Glomerular endothelial cell (primary cell): ENCODE data around the gene UBE2R2. TPM values are rescaled to one million over a fixed set of nuclear protein-coding genes. Genes with fewer than 3 reads are reported as not detected.
"Not testable (repeated sequence)": the region's sequence is repeated elsewhere in the genome, so short reads cannot be mapped to it uniquely, and the experiment has no call there.

ENCODE experiments used
- DNase-seq: peaks from one replicate; pipeline ENCODE4 v3.0.0-alpha.2; 2011; ENCODE audit warnings: low read depth, low spot score; ENCODE audit errors: extremely low read depth
- total RNA-seq: library from RNA; depleted of rRNA; stranded (reverse); fragments of >200 nt; gene quantifications from 2 replicates; pipeline ENCODE4 v1.2.3, GENCODE V29; 2015

The UBE2R2 gene
- total RNA-seq, 1 donor from 2014 or later: 49.7 TPM

GRCh38 chr9:33923998-33924701, 107.2 kb downstream of the UBE2R2 start:
- DNase-seq: no peak

DNA sequence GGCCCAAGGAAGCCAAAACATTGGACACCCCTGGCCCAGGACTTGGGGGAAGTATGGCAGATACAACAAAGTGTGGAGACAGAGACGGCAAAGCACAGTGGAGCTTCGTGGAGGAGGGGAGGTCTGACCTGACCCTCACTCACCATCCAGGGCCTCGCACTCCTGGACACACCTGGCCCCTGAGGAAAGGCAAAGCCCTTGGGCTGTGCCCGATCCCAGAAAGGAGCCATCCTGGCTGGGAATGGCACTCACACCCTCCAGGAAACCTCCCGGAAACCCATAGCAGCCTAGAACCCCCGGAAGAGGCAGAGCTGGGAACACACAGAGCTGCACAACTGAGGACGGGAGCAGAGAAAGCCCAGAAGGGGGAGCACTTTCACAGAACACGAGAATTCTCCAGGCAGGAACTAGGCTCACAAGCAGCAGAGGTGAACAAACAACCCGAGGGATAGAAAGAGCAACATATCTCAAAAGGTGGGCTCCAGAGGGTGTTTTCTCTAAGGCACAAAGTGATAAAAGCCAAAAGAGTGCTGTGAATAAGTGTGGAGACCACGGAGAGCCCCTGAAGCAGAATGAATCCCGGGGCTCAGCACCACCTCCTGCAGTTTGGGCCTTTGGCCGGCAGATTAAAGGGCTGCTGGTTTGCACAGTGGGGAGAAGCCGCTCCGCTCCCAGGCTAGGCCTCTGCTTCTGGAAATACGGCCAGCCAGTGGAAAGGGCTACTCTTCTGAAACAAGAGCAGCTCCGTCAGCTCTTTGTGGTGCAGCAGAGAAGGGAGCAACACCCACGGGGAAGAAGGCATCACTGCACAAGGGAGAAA, 108.2 kb downstream of the UBE2R2 start:
- peak; percentile 22 for DNase-seq

DNA sequence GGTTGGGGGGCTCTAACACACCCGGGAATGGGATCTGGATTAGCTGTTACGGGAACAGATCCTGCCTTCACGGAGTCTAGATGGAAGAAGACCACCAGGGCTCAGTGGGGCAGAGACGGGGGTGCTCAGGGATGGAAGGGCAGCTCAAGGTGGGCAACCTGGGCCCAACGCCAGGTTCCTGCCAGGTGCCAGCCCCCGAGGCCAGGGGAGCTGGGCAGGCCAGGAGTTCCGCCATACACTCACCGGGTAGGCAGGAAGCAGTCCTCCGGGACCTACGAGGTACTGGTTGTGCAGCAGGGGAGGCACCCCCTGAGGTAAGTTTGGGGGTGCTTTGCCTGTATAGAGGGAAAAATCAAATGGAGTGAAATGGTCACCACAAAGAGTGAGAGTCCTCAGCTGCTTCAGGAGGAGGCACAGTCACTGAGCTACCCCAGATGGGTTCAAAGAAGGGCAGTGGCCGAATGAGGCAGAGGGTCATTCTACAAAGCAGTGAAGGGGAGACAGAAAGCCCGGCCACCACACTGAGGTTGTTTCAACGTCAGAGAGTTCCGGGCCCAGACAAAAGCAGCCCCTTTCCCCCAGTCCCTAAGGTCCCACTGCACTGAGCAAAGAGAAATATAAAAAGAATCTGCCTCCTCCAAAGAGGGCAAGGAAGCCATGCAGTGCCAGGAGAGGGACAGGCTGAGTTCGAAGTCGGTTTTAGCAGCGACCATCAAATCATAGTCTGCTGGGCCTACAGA, 110.0 kb downstream of the UBE2R2 start:
- DNase-seq: no peak

GRCh38 chr9:33927694-33928093, 110.7 kb downstream of the UBE2R2 start:
- DNase-seq: no peak

DNA sequence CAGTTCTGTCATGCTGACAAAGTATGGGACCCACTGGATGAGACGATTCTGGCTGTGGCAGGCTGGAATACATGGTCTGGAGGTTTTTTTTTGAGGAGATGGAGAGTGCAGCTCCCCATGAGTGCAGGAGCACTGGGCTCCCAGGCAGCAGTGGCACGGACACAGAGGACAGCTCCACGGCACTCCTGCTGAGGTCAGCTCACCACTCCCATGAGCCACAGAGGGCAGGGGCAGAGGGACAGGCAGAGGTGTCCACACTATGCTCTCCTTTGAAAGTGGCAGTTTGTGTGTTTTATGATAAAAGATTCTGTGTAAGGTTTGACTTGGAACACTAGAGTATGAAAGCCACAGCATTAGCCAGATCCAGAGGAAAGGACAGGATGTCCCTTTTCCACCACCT, 114.4 kb downstream of the UBE2R2 start:
- DNase-seq: no peak

DNA sequence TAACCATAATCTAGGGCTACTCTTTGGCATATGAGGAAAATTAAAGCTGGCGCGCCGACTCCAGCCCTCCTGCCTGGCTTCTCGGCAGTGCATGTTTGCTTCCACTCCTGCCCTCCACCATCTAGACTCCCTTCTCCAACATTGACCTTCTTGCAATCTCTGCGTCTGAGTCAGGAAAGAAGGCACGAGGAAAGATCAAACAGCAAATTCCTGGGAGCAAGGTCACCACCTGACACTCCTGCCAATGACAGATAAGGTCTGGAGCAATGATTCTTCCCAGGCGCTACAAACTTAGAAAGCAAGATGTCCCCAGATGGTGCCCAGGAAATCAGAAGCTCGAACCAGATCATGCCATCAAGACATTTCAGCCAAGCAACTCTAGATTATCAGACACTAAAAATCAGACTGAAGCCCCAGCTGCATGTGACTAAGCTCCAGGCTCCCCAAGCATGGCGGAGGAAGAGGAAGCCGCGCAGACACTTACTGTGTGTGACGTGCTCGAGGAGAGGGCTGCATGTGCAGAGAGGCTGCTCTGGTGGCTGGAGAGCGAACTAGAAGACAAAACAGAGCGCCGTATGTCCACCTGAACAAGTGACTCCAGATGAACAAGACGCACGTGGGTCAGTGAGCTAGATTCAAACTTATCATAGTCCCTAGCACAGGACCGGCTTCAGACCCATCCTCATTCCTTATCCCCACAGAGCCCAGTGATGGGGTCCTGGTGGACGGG, 115.3 kb downstream of the UBE2R2 start:
- DNase-seq: no peak

GRCh38 chr9:33934188-33934878, 117.4 kb downstream of the UBE2R2 start:
- DNase-seq: no peak

DNA sequence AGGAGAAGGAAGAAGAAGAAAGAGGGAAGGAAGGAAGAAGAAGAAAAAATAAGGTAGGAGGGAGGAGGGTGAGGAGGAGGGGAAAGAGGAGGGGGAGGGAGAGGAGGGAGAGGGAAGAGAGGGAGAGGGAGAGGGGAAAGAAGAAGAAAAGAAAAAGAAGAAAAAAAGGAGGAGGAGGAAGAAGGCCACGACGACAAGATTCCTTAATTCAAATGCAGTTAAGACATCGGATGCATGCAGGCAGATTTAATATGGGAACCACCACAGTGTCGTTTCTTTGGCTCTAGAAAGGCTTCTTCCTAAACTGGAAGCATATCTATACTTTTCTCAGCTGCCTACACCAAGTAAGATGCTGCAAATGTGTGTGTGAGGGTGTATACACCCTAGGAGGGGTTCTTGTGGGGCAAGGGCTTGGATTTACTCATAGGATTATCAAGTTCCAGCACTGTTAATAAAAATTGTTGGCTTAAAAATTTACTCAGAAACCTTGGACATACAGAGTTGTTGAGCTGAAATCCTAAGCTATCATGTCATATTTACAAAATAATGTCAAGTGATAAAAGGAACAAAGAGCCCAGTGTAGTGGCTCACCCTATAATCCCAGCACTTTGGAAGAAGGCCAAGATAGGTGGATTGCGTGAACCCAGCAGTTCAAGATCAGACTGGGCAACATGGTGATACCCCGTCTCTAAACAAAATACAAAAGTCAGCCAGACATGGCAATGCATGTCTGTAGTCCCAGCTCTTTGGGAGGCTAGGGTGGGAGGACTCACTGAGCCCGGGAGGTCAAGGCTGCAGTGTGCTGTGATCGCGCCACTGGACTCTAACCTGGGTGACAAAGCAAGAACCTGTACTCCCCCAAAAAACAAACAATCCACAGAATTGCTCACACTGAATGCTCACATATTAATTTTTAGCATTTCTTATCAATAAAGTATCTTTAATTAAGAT, 123.2 kb downstream of the UBE2R2 start:
- DNase-seq: no peak

GRCh38 chr9:33942471-33943083, 125.6 kb downstream of the UBE2R2 start:
- DNase-seq: peak; percentile 27

- DNase-seq: no peak
These were observed 126.4 kb downstream of the UBE2R2 start for GRCh38 chr9:33943389-33943788.

- DNase-seq: no peak
These were observed 130.0 kb downstream of the UBE2R2 start for GRCh38 chr9:33946779-33947535.

- DNase-seq: no peak
These were observed 133.4 kb downstream of the UBE2R2 start for GRCh38 chr9:33950371-33950770.

GRCh38 chr9:33952066-33952465, 135.1 kb downstream of the UBE2R2 start:
- no peak for DNase-seq

- no peak for DNase-seq
These were observed 139.6 kb downstream of the UBE2R2 start for GRCh38 chr9:33956544-33956943.

- no peak for DNase-seq
These were observed 142.8 kb downstream of the UBE2R2 start for GRCh38 chr9:33959725-33960124.

DNA sequence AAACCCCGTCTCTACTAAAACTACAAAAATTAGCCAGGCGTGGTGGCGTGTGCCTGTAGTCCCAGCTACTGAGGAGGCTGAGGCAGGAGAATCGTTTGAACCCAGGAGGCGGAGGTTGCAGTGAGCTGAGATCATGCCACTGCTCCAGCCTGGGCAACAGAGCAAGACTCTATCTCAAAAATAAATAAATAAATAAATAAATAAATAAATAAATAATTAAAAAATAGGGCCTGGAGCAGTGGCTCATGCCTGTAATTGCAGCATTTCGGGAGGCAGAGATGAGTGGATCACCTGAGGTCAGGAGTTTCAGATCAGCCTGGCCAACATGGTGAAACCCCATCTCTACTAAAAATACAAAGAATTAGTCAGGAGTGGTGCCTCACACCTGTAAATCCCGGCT, 145.5 kb downstream of the UBE2R2 start:
- not testable (repeated sequence) for DNase-seq

DNA sequence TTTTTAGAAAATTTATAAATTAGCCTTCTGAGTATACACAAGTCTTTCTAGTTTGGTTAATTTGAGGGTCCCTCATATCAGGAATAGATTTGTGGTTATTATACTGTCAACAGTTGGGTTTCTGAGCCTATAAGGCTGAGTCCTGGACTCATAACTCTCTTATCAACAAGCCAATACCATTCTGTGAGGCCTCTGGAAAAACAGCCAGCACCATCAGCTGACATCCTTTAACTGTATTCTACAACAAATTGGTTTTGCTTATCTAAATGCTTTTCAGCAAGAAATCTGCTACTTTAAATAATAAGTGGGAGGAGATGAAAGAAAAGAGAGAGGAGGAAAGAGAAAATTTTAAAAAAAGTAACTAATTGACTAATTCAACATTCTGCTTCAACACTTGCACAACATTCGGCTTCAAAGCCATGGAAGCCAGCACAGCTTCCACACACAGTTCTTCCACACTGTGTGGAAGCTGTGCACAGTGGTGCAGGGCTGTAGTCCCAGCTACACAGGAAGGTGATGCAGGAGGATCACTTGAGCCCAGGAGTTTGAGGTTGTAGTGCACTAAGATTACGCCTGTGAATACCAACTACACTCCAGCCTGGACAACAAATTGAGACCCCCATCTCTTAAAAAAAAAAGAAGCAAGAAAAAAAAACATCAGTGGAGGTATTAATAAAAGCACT, 147.3 kb downstream of the UBE2R2 start:
- DNase-seq: no peak
